HG03066 (cell line): ENCODE measurements around the gene PIK3C2G.
A peak's percentile ranks its signal among the peaks of the same experiment; 100 is the strongest.

Experiments
- ATAC-seq: cut with Tn5 transposase; IDR thresholded peaks from one replicate; pipeline ENCODE4 v1.9.1; 2021; ENCODE audit warnings: low read depth; ENCODE audit not compliant: unreplicated experiment

PIK3C2G gene

GRCh38 chr12:18277196-18277595 lies 15.9 kb downstream of the PIK3C2G start:
- ATAC-seq = no peak

GRCh38 chr12:18280728-18281127 lies 19.4 kb downstream of the PIK3C2G start:
- no peak for ATAC-seq

GRCh38 chr12:18281941-18282340 lies 20.6 kb downstream of the PIK3C2G start:
- ATAC-seq = no peak

- no peak for ATAC-seq
Measured at GRCh38 chr12:18283831-18284230, 22.5 kb downstream of the PIK3C2G start.

- ATAC-seq = no peak
Measured at GRCh38 chr12:18284386-18284785, 23.1 kb downstream of the PIK3C2G start.

- no peak for ATAC-seq
Measured at GRCh38 chr12:18285161-18285560, 23.8 kb downstream of the PIK3C2G start.

GRCh38 chr12:18290386-18290785 lies 29.1 kb downstream of the PIK3C2G start:
- ATAC-seq = no peak

- no peak for ATAC-seq
Measured at GRCh38 chr12:18294889-18295288, 33.6 kb downstream of the PIK3C2G start.

GRCh38 chr12:18296201-18296908 lies 35.0 kb downstream of the PIK3C2G start:
- no peak for ATAC-seq

- no peak for ATAC-seq
Measured at GRCh38 chr12:18296909-18297280, 35.6 kb downstream of the PIK3C2G start.

GRCh38 chr12:18297902-18298301 lies 36.6 kb downstream of the PIK3C2G start:
- ATAC-seq = no peak

GRCh38 chr12:18302809-18303430 lies 41.6 kb downstream of the PIK3C2G start:
- no peak for ATAC-seq

- no peak for ATAC-seq
Measured at GRCh38 chr12:18304609-18305008, 43.3 kb downstream of the PIK3C2G start.

GRCh38 chr12:18306311-18306710 lies 45.0 kb downstream of the PIK3C2G start:
- no peak for ATAC-seq

- ATAC-seq = no peak
Measured at GRCh38 chr12:18313306-18313705, 52.0 kb downstream of the PIK3C2G start.

- peak; percentile 60 for ATAC-seq
Measured at GRCh38 chr12:18320036-18320617, 58.8 kb downstream of the PIK3C2G start.

GRCh38 chr12:18320976-18321375 lies 59.7 kb downstream of the PIK3C2G start:
- no peak for ATAC-seq

- ATAC-seq = no peak
Measured at GRCh38 chr12:18323159-18323558, 61.8 kb downstream of the PIK3C2G start.

- ATAC-seq = no peak
Measured at GRCh38 chr12:18327036-18327435, 65.7 kb downstream of the PIK3C2G start.

GRCh38 chr12:18332173-18332572 lies 70.9 kb downstream of the PIK3C2G start:
- no peak for ATAC-seq

GRCh38 chr12:18339633-18340032 lies 78.3 kb downstream of the PIK3C2G start:
- no peak for ATAC-seq

GRCh38 chr12:18340186-18340585 lies 78.9 kb downstream of the PIK3C2G start:
- ATAC-seq = no peak
